ENCODE data around the gene LARP4B.

The LARP4B gene

GRCh38 chr10:784403-785088, 147.0 kb downstream of the LARP4B start:
- H3K79me2 ChIP-seq (ENCODE audit: low read length), result no peaks in the 10 kb centered on the region
- no peak for TF ChIP-seq EZH2phosphoT487 (IDR thresholded peaks at IDR 0.05; ENCODE audit: low read length)
- TF ChIP-seq, protein P1, sequence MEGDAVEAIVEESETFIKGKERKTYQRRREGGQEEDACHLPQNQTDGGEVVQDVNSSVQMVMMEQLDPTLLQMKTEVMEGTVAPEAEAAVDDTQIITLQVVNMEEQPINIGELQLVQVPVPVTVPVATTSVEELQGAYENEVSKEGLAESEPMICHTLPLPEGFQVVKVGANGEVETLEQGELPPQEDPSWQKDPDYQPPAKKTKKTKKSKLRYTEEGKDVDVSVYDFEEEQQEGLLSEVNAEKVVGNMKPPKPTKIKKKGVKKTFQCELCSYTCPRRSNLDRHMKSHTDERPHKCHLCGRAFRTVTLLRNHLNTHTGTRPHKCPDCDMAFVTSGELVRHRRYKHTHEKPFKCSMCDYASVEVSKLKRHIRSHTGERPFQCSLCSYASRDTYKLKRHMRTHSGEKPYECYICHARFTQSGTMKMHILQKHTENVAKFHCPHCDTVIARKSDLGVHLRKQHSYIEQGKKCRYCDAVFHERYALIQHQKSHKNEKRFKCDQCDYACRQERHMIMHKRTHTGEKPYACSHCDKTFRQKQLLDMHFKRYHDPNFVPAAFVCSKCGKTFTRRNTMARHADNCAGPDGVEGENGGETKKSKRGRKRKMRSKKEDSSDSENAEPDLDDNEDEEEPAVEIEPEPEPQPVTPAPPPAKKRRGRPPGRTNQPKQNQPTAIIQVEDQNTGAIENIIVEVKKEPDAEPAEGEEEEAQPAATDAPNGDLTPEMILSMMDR (IDR thresholded peaks at IDR 0.05; ENCODE audit: low read length), result no peak
- TF ChIP-seq EZH2 (optimal IDR thresholded peaks at IDR 0.05; ENCODE audit: low read depth, low read length), result no peak
- no peak for DNase-seq
- H3F3A ChIP-seq (ENCODE audit: insufficient read depth, low read length), result no peaks in the 10 kb centered on the region
- no peak overlapping the region for H2AFZ ChIP-seq (ENCODE audit: low read length)
- H3K9me2 ChIP-seq (replicated peaks; ENCODE audit: insufficient read depth, low read length), result no peaks in the 10 kb centered on the region
- H3K27ac ChIP-seq (ENCODE audit: low read length), result no peak overlapping the region
- no peaks in the 10 kb centered on the region for H3K36me3 ChIP-seq (replicated peaks; ENCODE audit: insufficient read depth, low read length)
- no peaks in the 10 kb centered on the region for H4K20me1 ChIP-seq (ENCODE audit: insufficient read depth, low read length)
- no peak overlapping the region for H3K9ac ChIP-seq (ENCODE audit: low read length)
- H3K4me3 ChIP-seq (ENCODE audit: low read length), result no peak overlapping the region
- no peaks in the 10 kb centered on the region for H3K9me3 ChIP-seq (replicated peaks; ENCODE audit: insufficient read depth, low read length)
- H3K27me3 ChIP-seq (replicated peaks; ENCODE audit: insufficient read depth, low read length), result peaks cover 10% of the 10 kb centered on the region
- H3K4me1 ChIP-seq (ENCODE audit: low read length), result no peaks in the 10 kb centered on the region
- H3K4me2 ChIP-seq (ENCODE audit: low read depth, low read length), result no peak overlapping the region

DNA sequence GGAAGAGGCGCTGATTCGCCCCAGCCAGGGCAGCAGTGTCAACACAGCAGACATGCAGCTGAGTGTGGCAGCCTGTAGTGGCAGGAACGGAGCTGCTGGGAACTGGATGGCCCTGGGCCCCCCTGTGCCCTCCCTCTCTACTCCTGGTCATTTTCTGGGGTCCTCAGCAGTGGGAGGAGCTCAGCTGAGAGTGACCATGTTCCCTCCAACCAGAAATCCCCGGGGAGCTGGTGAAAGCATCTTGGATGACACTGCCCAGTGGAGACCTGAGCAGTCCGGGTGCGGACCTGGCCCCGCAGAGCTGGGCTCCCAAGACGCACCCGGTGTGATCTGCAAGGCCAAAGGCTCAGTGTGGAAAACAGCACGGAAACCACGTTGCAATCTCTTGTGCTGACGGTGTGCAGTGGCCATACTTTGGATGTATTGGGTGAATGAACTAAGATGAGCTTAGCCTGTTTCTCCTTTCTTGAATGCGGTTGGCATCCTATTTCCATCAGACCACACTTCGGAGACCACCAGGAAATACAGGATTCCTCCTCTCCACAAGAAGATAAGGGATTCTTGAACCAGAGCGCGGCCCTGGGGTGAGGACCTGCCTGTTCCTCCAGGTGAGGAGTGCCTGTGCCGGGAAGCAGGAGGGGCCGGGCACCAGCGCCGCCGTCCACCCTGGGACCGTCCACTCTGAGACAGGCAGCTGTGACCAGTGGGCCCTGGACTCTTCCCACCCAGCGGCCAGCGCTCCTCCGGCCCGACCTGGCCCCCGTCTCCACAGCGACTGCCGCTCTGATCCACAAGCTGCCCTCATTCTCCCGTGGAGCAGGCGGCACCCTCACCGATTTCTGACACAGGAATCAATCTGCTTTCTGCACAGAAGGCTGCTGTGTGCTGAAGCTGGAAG, 148.5 kb downstream of the LARP4B start:
- Histone ChIP-seq H3K27me3 (replicated peaks; ENCODE audit: insufficient read depth, low read length) (peaks cover 10% of the 10 kb centered on the region), H3K9me2 (replicated peaks; ENCODE audit: insufficient read depth, low read length) (no peaks in the 10 kb centered on the region), H3K79me2 (ENCODE audit: low read length) (no peaks in the 10 kb centered on the region), H3K4me1 (ENCODE audit: low read length) (no peaks in the 10 kb centered on the region), H3K9ac (ENCODE audit: low read length) (no peak overlapping the region), H4K20me1 (ENCODE audit: insufficient read depth, low read length) (no peaks in the 10 kb centered on the region), H3K36me3 (replicated peaks; ENCODE audit: insufficient read depth, low read length) (no peaks in the 10 kb centered on the region), H3K4me2 (ENCODE audit: low read depth, low read length) (no peak overlapping the region), H3K27ac (ENCODE audit: low read length) (no peak overlapping the region), H3K9me3 (replicated peaks; ENCODE audit: insufficient read depth, low read length) (no peaks in the 10 kb centered on the region), H3F3A (ENCODE audit: insufficient read depth, low read length) (no peaks in the 10 kb centered on the region), H2AFZ (ENCODE audit: low read length) (no peak overlapping the region), H3K4me3 (ENCODE audit: low read length) (no peak overlapping the region)
- TF ChIP-seq EZH2 (optimal IDR thresholded peaks at IDR 0.05; ENCODE audit: low read depth, low read length), result no peak
- no peak for TF ChIP-seq EZH2phosphoT487 (IDR thresholded peaks at IDR 0.05; ENCODE audit: low read length)
- TF ChIP-seq, protein P1 (IDR thresholded peaks at IDR 0.05; ENCODE audit: low read length), result no peak
- no peak for DNase-seq

DNA sequence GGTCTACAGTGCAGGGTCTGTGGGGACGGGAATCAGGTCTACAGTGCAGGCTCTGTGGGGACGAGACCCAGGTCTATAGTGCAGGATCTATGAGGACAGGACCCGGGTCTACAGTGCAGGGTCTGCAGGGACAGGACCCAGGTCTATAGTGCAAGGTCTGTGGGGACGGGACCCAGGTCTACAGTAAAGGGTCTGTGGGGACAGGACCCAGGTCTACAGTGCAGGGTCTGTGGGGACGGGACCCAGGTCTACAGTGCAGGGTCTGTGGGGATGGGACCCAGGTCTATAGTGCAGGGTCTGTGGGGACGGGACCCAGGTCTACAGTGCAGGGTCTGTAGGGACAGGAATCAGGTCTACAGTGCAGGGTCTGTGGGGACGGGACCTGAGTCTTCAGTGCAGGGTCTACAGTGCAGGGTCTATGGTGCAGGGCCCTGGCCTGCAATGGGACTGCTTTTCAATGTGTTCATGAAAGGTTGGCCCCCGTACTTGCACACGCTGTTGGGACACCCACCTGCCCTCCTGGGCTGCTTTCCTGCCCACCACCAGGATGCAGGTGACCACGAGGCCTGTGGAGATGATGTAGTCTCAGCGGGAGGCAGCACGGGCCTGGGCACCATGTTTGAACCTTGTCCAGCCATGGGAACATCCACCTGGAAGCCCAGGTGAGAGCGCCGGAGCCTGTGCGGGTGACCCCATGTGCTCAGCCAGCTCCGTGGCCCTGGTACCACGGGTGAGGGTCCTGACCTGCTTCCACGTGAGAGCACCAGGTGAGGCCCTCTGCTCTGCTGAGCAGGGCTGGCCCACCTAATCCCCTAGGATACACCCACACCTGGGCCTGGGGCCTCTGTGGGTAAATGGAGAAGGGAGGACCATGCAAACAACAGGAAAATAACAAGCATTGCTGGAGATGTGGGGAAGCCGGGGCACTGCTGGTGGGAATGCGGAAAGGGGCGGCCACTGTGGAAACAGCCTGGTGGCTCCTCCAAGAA, 150.7 kb downstream of the LARP4B start:
- Histone ChIP-seq H2AFZ (ENCODE audit: low read length) (no peak overlapping the region), H3K4me3 (ENCODE audit: low read length) (no peak overlapping the region), H3K36me3 (replicated peaks; ENCODE audit: insufficient read depth, low read length) (no peaks in the 10 kb centered on the region), H3K4me2 (ENCODE audit: low read depth, low read length) (no peak overlapping the region), H3K9ac (ENCODE audit: low read length) (no peak overlapping the region), H3K79me2 (ENCODE audit: low read length) (no peaks in the 10 kb centered on the region), H3K4me1 (ENCODE audit: low read length) (no peaks in the 10 kb centered on the region), H3K27me3 (replicated peaks; ENCODE audit: insufficient read depth, low read length) (peaks cover 10% of the 10 kb centered on the region), H3K9me3 (replicated peaks; ENCODE audit: insufficient read depth, low read length) (no peaks in the 10 kb centered on the region), H3K9me2 (replicated peaks; ENCODE audit: insufficient read depth, low read length) (no peaks in the 10 kb centered on the region), H4K20me1 (ENCODE audit: insufficient read depth, low read length) (no peaks in the 10 kb centered on the region), H3F3A (ENCODE audit: insufficient read depth, low read length) (no peaks in the 10 kb centered on the region), H3K27ac (ENCODE audit: low read length) (no peak overlapping the region)
- no peak for DNase-seq
- TF ChIP-seq EZH2 (optimal IDR thresholded peaks at IDR 0.05; ENCODE audit: low read depth, low read length), result no peak
- TF ChIP-seq, protein P1 (IDR thresholded peaks at IDR 0.05; ENCODE audit: low read length), result no peak
- TF ChIP-seq EZH2phosphoT487 (IDR thresholded peaks at IDR 0.05; ENCODE audit: low read length), result no peak

All from MM.1S (cell line).